Neural cell (in vitro differentiated cells): Measurements from ENCODE around the gene OR1N2. TPM values are rescaled to one million over a fixed set of nuclear protein-coding genes. Genes with fewer than 3 reads are reported as not detected.
"Not testable (repeated sequence)": the region's sequence is repeated elsewhere in the genome, so short reads cannot be mapped to it uniquely, and the experiment has no call there.

Experiments
- H2AFZ ChIP-seq: fragments of 200-600, 300-800 bp; sonication (generic), shearing (Covaris generic); 2 replicates; pipeline ENCODE4 v1.6.0; 2014; ENCODE audit warnings: low read depth, mild to moderate bottlenecking, antibody characterized with exemption, low read length, moderate library complexity
- H3F3A ChIP-seq: fragments of 200-600 bp; shearing (Covaris generic); 2 replicates; pipeline ENCODE4 v1.6.1; 2016; ENCODE audit warnings: mild to moderate bottlenecking, moderate library complexity, mixed read lengths, antibody characterized with exemption, low read length; ENCODE audit not compliant: insufficient read depth, poor library complexity, severe bottlenecking
- H3K27ac ChIP-seq: fragments of 200-600, 300-800 bp; sonication (generic), shearing (Covaris generic); 2 replicates; pipeline ENCODE4 v1.5.1; 2014; ENCODE audit warnings: mild to moderate bottlenecking, low read length, moderate library complexity
- H3K27me3 ChIP-seq: fragments of 300-800, 200-600 bp; sonication (generic), shearing (Covaris generic); 2 replicates; pipeline ENCODE4 v1.6.0; 2014; ENCODE audit warnings: mild to moderate bottlenecking, low read depth, low read length, moderate library complexity; ENCODE audit not compliant: insufficient read depth
- H3K36me3 ChIP-seq: fragments of 300-800, 200-600 bp; sonication (generic), shearing (Covaris generic); 2 replicates; pipeline ENCODE4 v1.5.1; 2014; ENCODE audit warnings: mild to moderate bottlenecking, antibody characterized with exemption, low read length, moderate library complexity; ENCODE audit not compliant: insufficient read depth
- H3K4me2 ChIP-seq: fragments of 300-800, 200-600 bp; sonication (generic), shearing (Covaris generic); 2 replicates; pipeline ENCODE4 v1.6.0; 2014; ENCODE audit warnings: mild to moderate bottlenecking, low read length
- H3K4me3 ChIP-seq: fragments of 300-800, 200-600 bp; sonication (generic), shearing (Covaris generic); 2 replicates; pipeline ENCODE4 v1.5.1; 2014; ENCODE audit warnings: mild to moderate bottlenecking, low read length, moderate library complexity
- H3K79me2 ChIP-seq: fragments of 200-600 bp; shearing (Covaris generic); replicated peaks from 2 replicates; pipeline ENCODE4 v1.6.0; 2014; ENCODE audit warnings: mild to moderate bottlenecking, low read length, moderate library complexity; ENCODE audit not compliant: insufficient read depth
- H3K9ac ChIP-seq: fragments of 300-800, 200-600 bp; sonication (generic), shearing (Covaris generic); 2 replicates; pipeline ENCODE4 v1.6.1; 2016; ENCODE audit warnings: mild to moderate bottlenecking, low read length, mixed read lengths
- H3K9me2 ChIP-seq: fragments of 200-600 bp; shearing (Covaris generic); 2 replicates; pipeline ENCODE4 v1.6.1; 2016; ENCODE audit warnings: mild to moderate bottlenecking, low read length, mixed read lengths; ENCODE audit not compliant: insufficient read depth
- H3K9me3 ChIP-seq: fragments of 200-600, 300-800 bp; sonication (generic), shearing (Covaris generic); 2 replicates; pipeline ENCODE4 v1.6.1; 2016; ENCODE audit warnings: mild to moderate bottlenecking, mixed run types, low read length, moderate library complexity, mixed read lengths
- H4K20me1 ChIP-seq: fragments of 200-600 bp; shearing (Covaris generic); 2 replicates; pipeline ENCODE4 v1.6.1; 2016; ENCODE audit warnings: mild to moderate bottlenecking, mixed run types; ENCODE audit not compliant: insufficient read depth
- CTCF ChIP-seq: fragments of 450-650 bp; IDR thresholded peaks from 2 replicates; pipeline ENCODE4 v1.5.1; 2014; ENCODE audit warnings: antibody characterized with exemption, mild to moderate bottlenecking, moderate library complexity; ENCODE audit not compliant: poor library complexity, severe bottlenecking
- EP300 ChIP-seq: fragments of 450-650 bp; conservative IDR thresholded peaks from 2 replicates; pipeline ENCODE4 v1.6.1; 2014; ENCODE audit warnings: antibody characterized with exemption, mild to moderate bottlenecking, moderate library complexity; ENCODE audit not compliant: poor library complexity, severe bottlenecking
- EZH2 ChIP-seq: fragments of 200-600, 300-800 bp; shearing (Covaris generic), sonication (generic); IDR thresholded peaks from 2 replicates; pipeline ENCODE4 v1.6.1; 2014; ENCODE audit warnings: antibody characterized with exemption, low read length, borderline replicate concordance, mild to moderate bottlenecking; ENCODE audit not compliant: insufficient read depth, poor library complexity, severe bottlenecking
- MXI1 ChIP-seq: fragments of 450-650 bp; conservative IDR thresholded peaks from 2 replicates; pipeline ENCODE4 v1.6.1; 2014; ENCODE audit warnings: antibody characterized with exemption, mild to moderate bottlenecking; ENCODE audit not compliant: poor library complexity, severe bottlenecking
- POLR2AphosphoS5 ChIP-seq: IDR thresholded peaks from 2 replicates; pipeline ENCODE4 v1.6.1; 2012
- RAD21 ChIP-seq: fragments of 450-650 bp; conservative IDR thresholded peaks from 2 replicates; pipeline ENCODE4 v1.6.1; 2014; ENCODE audit warnings: antibody characterized with exemption, mild to moderate bottlenecking, moderate library complexity
- REST ChIP-seq: IDR thresholded peaks from 2 replicates; pipeline ENCODE4 v1.6.1; 2012; ENCODE audit warnings: borderline replicate concordance
- SMC3 ChIP-seq: fragments of 450-650 bp; conservative IDR thresholded peaks from 2 replicates; pipeline ENCODE4 v1.6.1; 2014; ENCODE audit warnings: antibody characterized with exemption, mild to moderate bottlenecking, moderate library complexity; ENCODE audit not compliant: poor library complexity
- TAF1 ChIP-seq: IDR thresholded peaks from 2 replicates; pipeline ENCODE4 v1.6.1; 2012; ENCODE audit warnings: low read depth
- polyA plus RNA-seq: library from polyadenylated mRNA; depleted of rRNA; stranded (reverse); fragments of >200 nt; gene quantifications from 2 replicates; pipeline ENCODE4 v1.2.3, GENCODE V29; 2014

The OR1N2 gene
- polyA plus RNA-seq, 1 donor from 2014 or later: not detected

GRCh38 chr9:122536134-122536533 is 16.8 kb upstream of the OR1N2 start:
- no peak overlapping the region for H3K27ac ChIP-seq
- H3K36me3 ChIP-seq: no peaks in the 10 kb centered on the region
- H3K79me2 ChIP-seq: no peaks in the 10 kb centered on the region
- no peak for TF ChIP-seq EP300
- no peaks in the 10 kb centered on the region for H3K9me2 ChIP-seq
- peaks cover 4% of the 10 kb centered on the region for H3K9me3 ChIP-seq
- no peaks in the 10 kb centered on the region for H4K20me1 ChIP-seq
- no peak overlapping the region for H2AFZ ChIP-seq
- H3K4me2 ChIP-seq: no peak overlapping the region
- H3K9ac ChIP-seq: no peak overlapping the region
- H3K27me3 ChIP-seq: no peaks in the 10 kb centered on the region
- no peak overlapping the region for H3K4me3 ChIP-seq
- H3F3A ChIP-seq: no peaks in the 10 kb centered on the region

- H2AFZ ChIP-seq, H3K9me3 ChIP-seq, H3K4me2 ChIP-seq: not testable (repeated sequence)
Measured at GRCh38 chr9:122537066-122537465, 15.8 kb upstream of the OR1N2 start.

GRCh38 chr9:122538757-122539156 is 14.2 kb upstream of the OR1N2 start:
- H3K9me3 ChIP-seq: peaks cover 4% of the 10 kb centered on the region
- H3K27ac ChIP-seq: no peak overlapping the region
- TF ChIP-seq REST (no peak), TAF1 (no peak), CTCF (no peak), MXI1 (no peak), POLR2AphosphoS5 (no peak), EZH2 (no peak), RAD21 (no peak), EP300 (no peak), SMC3 (no peak)

More at GRCh38 chr9:122537066-122537465, 15.8 kb upstream of the OR1N2 start:
- H3K36me3 ChIP-seq, H3K4me3 ChIP-seq, H3K27me3 ChIP-seq, H3K9me2 ChIP-seq, H3K79me2 ChIP-seq, H3K9ac ChIP-seq, H3K27ac ChIP-seq, H3F3A ChIP-seq, H4K20me1 ChIP-seq: not testable (repeated sequence)

More at GRCh38 chr9:122538757-122539156, 14.2 kb upstream of the OR1N2 start:
- Histone ChIP-seq H3K9ac (no peak overlapping the region), H3K79me2 (no peaks in the 10 kb centered on the region), H3K4me2 (no peak overlapping the region), H3K36me3 (no peaks in the 10 kb centered on the region), H3K9me2 (no peaks in the 10 kb centered on the region), H3K4me3 (no peak overlapping the region), H4K20me1 (no peaks in the 10 kb centered on the region), H2AFZ (no peak overlapping the region), H3F3A (no peaks in the 10 kb centered on the region), H3K27me3 (no peaks in the 10 kb centered on the region)
